UCSD-AML1 (cell line): ENCODE measurements around the gene LIME1.

ENCODE experiments used
- DNase-seq: peaks from one replicate; lab custom pipeline; 2025; ENCODE audit not compliant: unreplicated experiment; lab: John Stamatoyannopoulos, UW

Gene LIME1

DNA sequence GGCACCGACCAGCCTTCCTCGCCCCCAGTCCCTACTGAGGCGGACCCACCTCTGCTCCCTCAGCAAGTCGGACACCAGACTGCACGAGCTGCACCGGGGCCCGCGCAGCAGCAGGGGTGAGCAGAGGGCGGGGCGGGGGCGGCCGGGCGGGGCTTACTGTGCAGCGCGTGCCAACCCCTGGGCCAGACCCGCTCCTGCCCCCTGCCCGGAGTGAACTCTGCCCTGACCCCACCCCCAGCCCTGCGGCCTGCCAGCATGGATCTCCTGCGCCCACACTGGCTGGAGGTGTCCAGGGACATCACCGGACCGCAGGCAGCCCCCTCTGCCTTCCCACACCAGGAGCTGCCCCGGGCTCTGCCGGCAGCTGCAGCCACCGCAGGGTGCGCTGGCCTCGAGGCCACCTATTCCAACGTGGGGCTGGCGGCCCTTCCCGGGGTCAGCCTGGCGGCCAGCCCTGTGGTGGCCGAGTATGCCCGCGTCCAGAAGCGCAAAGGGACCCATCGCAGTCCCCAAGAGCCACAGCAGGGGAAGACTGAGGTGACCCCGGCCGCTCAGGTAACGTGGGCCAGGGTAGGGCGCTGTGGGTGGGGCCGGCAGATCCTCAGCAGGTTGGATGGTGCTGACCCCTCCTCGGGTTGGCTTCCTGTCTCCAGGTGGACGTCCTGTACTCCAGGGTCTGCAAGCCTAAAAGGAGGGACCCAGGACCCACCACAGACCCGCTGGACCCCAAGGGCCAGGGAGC is 1.7 kb downstream of the LIME1 start:
- DNase-seq: no peak

DNA sequence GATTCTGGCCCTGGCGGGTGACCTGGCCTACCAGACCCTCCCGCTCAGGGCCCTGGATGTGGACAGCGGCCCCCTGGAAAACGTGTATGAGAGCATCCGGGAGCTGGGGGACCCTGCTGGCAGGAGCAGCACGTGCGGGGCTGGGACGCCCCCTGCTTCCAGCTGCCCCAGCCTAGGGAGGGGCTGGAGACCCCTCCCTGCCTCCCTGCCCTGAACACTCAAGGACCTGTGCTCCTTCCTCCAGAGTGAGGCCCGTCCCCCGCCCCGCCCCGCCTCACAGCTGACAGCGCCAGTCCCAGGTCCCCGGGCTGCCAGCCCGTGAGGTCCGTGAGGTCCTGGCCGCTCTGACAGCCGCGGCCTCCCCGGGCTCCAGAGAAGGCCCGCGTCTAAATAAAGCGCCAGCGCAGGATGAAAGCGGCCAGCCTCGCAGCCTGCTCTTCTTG is 2.2 kb downstream of the LIME1 start:
- DNase-seq: no peak

DNA sequence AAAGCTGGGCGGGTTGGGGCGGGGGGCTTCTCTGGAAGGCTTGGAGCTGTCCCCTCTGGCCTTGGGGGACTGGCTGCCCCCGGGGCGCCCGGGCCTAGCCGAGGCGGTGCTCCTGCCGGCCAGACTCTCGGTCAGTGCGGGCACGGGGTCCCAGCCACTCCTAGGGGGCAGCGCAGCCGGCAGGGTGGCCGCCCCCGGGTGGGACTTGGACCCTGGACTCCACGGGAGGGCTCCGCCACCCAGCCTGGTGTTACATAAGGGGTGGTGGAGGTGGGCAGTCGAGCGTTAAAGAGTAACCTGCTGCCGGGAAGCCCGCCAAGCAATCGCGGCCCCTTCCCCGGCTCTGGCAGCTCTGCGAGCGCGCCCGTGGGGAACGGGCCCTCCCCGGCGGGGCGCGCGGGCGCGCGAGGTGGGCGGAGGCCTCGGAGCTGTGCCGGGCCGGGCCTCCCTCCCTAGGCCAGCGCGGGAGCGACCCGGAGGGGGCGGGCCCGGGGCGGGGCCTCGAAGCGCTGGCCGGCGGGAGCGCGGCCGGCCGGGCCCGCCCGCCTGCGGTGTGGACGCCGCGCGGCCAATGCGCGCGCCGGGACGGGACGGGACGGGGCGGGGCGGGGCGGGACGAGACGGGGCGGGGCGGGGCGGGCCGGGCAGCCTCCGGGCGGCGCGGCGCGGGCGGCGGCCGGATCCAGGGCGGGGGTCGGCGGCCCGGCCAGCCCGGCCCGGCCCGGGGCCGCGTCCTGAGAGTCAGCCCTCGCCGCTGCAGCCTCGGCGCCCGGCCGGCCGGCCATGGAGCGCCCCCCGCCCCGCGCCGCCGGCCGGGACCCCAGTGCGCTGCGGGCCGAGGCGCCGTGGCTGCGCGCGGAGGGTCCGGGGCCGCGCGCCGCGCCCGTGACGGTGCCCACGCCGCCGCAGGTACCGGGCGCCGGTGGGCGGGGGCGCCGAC is 2.9 kb downstream of the LIME1 start, which contains the start of gene SLC2A4RG:
Gene SLC2A4RG (plus strand): TSS at position 647 of the 940 bp plus-strand sequence. CDS start 137 bp downstream, at position 784.
- DNase-seq: peak; percentile 77

DNA sequence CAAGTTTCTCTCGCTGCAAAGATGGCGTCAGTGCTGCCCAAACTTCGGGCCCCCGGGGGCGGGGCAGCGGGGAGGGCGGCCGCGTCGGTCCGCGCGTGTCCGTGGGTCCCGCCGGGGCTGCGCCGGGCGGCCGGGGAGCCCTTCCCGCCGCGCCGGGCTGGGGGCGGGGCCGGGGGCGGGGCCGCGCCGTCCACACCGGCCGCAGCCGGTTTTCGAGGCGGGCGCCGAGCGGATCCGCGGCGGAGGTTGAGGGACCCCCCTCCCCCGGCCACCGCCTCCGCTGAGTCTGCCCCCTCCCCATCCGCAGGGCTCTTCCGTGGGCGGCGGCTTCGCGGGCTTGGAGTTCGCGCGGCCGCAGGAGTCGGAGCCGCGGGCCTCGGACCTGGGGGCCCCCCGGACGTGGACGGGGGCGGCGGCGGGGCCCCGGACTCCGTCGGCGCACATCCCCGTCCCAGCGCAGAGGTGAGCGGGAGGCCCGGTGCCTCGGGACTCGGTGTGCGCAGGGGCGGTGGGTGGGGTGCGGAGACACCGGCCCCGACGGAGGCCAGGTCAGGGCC is 3.7 kb downstream of the LIME1 start:
- DNase-seq: peak; percentile 49

DNA sequence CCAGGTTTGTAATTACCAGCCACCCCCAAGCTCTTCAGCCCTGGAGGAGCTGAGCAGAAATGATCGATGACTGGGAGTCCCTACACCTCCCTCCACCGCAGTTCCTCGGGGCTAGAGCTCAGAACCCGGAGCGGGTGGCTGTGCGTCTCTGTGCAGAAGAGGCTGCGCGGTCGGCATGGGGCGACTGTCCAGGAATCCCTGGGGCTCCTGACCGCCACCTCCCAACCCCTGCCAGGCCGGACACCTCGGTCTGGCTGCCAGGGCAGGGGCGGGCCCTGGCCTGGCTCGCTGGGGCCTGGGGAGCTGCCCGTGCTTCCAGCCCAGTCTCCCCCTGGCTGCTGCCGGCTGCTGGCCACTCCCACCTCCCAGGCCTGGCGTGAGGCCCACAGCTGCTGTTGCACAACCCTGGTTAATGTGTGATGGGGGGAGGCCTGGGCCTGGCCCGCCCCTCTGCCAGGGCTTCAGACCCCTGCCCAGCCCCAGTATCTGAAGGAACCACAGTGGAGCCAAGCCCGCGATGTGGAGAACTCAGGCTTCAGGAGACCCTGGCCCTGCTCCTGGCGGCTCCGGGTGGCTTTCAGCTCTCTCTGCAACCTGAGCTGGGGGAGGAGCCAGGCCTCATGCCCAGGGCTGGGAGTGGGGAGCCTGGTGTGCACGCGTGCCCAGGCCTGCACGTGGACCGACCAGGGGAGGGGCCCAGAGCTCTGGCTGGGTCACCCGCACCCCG is 4.3 kb downstream of the LIME1 start:
- DNase-seq: peak; percentile 69

DNA sequence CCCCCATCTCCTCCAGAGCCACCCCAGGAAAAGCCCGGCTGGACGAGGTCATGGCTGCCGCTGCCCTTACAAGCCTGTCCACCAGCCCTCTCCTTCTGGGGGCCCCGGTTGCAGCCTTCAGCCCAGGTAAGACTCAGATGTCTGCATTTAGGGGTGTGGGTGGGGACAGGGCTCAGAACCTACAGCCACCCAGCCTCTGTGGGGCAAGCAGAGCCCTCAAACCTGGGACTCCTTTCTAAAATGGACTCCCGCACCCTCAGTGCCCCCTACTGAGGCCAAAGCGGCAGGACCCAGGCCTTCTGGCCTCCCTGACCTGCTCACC is 4.9 kb downstream of the LIME1 start:
- no peak for DNase-seq

DNA sequence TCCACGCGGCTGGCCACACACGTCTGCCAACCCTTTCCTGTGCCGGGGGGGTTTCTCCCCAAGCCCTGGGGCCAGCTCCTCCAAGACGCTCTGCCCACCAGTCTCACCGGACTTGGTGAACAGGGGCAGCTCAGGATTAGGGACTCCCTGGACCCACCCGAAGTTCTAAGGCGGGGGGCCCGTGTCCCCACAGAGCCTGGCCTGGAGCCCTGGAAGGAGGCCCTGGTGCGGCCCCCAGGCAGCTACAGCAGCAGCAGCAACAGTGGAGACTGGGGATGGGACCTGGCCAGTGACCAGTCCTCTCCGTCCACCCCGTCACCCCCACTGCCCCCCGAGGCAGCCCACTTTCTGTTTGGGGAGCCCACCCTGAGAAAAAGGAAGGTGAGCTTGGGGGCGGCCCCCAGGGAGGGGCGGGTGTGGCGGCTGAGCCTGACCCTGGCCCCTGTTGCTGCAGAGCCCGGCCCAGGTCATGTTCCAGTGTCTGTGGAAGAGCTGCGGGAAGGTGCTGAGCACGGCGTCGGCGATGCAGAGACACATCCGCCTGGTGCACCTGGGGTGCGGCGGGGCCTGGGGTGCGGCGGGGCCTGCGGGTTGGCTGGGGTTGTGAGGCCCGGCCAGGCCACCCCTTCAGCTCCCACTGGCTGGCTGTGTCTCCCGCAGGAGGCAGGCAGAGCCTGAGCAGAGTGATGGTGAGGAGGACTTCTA is 5.4 kb downstream of the LIME1 start:
- no peak for DNase-seq

DNA sequence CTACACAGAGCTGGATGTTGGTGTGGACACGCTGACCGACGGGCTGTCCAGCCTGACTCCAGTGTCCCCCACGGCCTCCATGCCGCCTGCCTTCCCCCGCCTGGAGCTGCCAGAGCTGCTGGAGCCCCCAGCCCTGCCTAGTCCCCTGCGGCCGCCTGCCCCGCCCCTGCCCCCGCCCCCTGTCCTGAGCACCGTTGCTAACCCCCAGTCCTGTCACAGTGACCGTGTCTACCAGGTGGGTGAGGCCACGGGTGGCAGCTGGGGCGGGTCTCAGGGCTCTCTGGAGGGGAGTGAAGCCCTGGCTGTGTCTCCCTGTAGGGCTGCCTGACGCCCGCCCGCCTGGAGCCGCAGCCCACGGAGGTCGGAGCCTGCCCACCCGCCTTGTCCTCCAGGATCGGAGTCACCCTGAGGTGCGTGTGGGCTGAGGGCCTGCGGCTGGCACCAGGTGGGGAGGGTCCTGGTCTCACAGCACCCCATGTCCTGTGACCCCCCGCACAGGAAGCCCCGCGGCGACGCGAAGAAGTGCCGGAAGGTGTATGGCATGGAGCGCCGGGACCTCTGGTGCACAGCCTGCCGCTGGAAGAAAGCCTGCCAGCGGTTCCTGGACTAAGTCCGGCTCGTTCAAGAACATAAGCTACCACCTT is 6.0 kb downstream of the LIME1 start:
- DNase-seq: no peak

DNA sequence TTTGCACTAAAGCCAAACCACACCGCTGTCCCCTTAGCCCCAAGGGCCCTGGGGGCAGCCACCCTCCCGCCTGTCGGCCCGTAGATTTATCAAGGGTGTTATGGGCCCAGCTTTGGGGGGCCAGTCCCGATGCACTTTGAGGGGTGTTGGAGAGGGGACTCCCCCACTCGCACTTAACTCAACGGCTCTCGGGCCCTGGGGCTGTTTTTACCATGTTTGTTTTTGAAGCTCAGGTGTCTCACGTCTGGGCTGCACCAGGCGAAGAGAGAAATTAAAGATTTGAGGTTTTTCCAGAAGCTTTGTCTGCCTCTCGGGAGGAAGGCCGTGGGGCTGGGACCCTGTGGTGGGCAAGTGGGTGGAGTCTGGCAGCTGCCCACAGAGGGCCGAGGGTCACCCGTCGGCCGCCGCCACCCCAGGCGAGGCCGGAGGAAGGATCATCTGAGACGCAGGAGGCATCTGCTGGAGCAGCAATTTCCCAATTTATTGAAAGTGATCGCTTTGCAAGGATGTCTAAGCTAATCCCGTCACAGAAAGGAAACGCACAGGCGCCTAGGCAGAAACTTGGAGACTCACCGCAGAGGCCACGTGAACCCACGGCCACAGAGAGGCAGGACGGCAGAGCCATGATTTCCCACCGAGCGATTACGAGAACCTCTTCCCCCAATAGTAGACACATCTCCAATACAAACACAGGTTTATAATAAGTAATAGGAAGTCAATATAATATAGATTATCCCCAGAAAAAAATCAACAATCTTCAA is 6.9 kb downstream of the LIME1 start:
- DNase-seq: no peak

DNA sequence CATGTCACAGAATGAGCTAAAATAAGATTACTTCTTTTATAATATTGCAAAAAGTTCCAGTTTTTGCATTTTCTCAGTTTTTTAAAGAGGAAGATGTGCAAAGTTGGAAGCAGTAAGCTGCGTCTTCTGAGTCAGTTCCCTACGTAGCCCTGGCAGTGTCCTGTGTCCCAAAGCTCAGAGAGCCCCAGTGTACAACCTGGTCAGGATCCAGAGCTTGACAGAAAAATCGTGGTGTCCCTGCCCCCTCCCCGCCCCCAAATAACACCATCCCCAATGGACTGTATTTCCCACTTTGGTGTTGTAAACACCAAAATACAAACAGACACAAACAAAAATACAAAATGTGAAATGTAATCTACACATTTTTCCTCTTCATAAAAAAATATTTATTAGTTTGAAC is 7.7 kb downstream of the LIME1 start:
- no peak for DNase-seq

DNA sequence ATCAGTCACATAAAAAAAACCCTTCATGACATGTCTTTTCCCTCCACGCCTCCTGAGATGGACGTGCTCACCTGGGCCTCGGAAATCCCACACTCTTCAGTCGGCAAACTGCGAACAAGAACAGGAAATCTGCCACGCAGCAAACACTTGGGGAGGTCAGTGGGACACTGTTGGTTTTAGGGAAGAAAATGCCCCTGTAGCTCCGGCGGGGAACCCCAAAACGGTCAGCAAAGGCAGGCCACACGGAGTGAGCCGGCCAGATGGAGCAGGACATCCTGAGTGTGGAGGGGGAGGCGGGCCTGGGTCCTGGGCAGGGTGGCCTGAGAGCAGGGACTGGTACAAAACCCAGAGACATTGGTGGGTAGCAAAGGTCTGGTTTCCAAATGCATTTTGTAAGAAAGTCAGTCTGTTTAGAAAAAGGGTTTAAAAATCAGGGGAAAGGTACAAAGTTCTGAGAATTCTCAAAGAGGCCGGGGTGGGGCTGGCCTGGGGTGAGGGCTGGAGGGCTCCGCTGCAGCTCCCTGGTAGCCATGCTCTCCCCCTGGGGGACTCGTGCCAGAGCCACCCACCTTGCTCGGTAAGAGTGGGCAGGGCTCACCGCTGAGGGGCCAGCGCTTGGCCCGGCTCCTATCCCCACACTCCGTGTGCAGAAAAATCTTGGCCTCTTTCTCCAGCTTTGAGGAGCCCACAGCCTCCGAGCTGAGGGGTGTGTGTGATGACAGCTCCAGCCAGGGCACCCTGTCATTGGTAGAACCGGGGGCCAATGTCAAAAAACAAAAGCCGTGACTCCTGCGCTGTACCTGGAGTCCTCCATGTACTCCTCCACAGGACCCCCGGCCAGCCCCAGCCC is 8.3 kb downstream of the LIME1 start:
- DNase-seq: no peak

DNA sequence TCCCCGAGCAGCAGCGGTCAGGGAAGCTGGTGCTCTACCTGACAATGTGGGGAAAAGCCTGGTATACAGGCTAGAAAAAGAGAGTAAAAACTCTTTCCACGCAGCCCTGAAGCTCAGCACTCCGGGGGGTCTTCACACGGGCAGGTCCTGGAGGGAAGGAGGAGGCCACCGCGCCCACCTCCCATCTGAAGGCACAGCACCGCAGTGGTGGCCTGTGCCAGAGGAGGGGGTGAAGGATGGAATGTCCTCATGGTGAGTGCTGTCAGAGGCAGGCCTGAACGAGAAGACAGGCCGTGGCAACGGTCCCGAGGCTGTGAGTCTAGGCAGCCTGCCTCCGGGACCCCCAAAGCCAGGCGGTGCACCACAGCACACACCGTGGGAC is 9.0 kb downstream of the LIME1 start:
- DNase-seq: no peak

DNA sequence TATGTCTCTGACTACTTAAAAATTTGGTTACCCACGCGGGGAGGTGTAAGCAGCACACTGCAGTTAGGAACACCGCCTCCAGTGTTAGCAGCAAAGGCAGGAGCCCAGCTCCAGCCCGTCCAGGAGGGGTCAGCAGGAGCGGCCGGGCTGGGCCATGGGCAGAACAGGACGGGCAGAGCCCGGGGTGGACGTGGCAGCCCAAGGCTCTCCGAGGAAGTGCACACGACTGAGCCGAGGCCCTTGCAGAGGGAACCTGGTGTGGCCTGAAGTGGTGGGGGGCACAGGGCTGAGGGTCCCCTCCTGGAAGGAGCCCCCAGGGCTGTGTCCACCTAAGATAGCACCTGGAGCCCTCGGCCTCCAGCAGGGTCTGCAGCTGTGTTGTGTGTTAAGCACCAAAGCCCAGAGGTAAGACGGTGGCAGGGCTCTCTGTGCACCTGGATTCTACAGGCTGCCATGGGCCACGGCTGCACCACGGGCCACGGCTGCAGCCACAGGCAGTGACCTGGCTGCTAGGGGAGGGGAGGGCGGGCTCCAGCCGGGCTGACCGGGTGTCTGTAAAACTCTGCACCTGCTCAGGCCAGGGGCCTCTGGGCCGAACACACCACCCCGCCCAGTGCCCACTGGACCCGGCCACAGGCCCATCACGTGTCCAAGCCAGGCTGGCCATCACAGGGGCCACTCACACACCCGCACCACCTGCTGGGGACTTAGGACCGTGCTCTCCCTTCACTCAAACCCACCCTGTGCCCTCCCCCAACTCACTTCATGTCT is 9.7 kb downstream of the LIME1 start:
- no peak for DNase-seq

DNA sequence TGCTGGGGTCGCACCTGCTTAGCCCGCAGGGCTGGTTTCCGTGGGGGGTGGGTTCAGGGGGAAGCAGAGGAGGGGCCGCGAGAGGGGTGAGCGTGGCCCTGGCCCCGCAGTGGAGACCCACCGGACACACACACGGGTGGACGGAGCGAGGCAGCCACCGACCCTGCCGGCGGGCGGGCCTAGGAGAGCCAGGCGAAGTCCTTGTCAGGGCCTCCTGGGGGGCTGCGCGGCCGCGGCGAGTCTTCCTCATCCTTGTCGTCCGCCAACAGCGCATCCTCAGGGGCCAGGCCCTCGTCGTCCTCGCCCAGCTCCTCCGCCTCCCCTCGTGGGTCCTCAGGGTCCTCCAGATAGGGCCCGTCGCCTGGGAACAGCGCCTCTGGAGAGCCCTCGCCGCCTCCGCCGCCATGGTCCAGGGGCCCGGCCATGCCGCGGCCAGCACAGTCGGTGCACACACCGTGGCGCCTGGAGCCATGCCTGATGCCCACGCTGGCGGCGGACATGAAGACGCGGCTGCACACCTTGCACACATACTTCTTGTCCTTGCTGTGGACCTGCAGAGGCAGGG is 10.4 kb downstream of the LIME1 start:
- no peak for DNase-seq

DNA sequence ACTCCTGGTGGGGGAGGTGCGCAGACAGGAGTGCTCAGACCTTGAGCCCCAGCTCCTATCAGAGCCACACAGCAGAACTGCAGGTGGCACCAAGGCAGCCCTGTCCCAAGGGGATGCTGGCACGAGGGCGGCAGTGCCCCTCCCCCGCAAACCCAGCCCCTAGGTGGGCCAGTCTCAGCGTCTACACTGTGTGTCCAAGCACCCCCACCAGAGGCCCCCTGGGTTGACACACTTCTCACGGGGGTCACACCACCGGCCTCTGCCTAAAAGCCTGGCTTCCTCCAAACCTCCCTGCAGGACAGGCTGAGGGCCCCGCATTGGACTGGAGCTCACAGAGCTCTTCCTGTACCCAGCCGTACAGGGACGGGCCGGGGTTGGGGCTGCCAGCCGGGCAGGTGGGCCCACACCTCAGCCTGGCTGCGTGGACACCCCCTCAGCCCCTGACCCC is 11.2 kb downstream of the LIME1 start:
- no peak for DNase-seq

DNA sequence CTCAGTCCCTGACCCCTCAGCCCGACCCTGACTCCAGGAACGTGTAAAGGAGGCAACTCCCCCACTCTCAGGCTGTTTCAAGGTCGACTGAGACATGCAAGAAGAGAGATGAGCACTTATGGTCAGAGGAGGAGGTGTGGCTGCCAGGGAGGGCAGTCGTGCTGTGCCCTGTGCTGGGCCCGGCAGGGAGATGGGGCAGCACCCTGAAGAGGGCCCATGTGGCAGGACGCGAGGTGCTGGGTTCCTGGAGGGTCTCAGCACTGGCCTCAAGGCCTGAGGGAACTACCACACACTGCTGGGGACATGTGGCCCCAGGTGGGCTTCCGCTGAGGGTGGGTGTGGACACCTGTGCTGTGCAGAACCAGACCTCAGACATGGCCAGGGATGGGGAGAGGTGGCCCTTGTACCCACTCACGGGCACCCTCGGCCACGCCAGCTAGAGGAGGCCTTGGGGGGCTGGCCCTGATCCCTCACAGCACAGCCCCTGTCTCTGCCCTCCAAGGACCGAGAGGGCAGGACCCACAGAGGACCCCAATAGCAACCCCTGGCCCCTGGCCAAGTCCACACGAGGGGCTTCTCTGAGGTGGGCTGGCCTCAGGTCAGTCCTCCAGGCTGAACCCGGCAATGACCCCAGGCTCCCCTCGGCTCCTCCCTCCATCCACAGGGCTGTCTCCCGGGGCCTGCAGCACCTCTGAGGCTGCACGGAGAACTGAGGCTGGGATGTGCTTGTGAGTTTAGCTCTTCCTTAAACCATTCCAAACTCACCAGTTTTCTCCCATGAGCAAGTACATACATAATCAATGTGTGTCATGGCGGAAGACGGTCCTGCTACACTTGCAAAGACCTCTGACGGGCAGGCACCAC is 11.8 kb downstream of the LIME1 start:
- no peak for DNase-seq

DNA sequence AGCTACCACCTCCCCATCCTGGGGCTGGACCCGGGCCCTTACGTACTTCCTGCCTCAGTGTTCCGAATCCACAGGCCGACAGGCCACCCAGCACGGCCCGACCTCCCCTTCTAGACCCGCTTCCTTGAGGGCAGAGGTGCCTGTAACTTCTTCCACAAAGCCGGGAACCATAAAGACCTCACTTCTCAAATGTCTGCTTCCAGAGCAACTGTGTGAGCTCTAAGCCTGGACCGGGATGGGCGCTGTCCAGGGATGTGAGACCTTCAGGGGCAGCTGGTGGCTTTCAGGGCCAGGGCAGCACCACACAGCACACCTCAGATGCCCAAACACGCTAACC is 12.4 kb downstream of the LIME1 start:
- no peak for DNase-seq
